IPS-20b (cell line): ENCODE data around the gene WFDC1.

Experiments
- H3K27ac ChIP-seq: one replicate; pipeline ENCODE4 v1.5.1; 2013; ENCODE audit warnings: low read length
- H3K27me3 ChIP-seq: 2 replicates; pipeline ENCODE4 v1.6.1; 2013; ENCODE audit warnings: mild to moderate bottlenecking, low read length, inconsistent platforms; ENCODE audit not compliant: insufficient read depth
- H3K36me3 ChIP-seq: 2 replicates; pipeline ENCODE4 v1.6.1; 2013; ENCODE audit warnings: low read depth, mild to moderate bottlenecking, inconsistent platforms, low read length, moderate library complexity; ENCODE audit not compliant: insufficient read depth
- H3K4me1 ChIP-seq: 2 replicates; pipeline ENCODE4 v1.6.1; 2013; ENCODE audit warnings: mild to moderate bottlenecking, control low read depth, inconsistent platforms, low read length, moderate library complexity; ENCODE audit not compliant: insufficient read depth
- H3K4me3 ChIP-seq: 2 replicates; pipeline ENCODE4 v1.5.1; 2013; ENCODE audit warnings: mild to moderate bottlenecking, low read length, inconsistent platforms
- H3K9ac ChIP-seq: 2 replicates; pipeline ENCODE4 v1.6.1; 2013; ENCODE audit warnings: low read depth, mild to moderate bottlenecking, inconsistent platforms, low read length, moderate library complexity
- H3K9me3 ChIP-seq: 2 replicates; pipeline ENCODE4 v1.6.1; 2013; ENCODE audit warnings: mild to moderate bottlenecking, low read depth, low read length, inconsistent platforms; ENCODE audit not compliant: insufficient read depth

Gene WFDC1

DNA sequence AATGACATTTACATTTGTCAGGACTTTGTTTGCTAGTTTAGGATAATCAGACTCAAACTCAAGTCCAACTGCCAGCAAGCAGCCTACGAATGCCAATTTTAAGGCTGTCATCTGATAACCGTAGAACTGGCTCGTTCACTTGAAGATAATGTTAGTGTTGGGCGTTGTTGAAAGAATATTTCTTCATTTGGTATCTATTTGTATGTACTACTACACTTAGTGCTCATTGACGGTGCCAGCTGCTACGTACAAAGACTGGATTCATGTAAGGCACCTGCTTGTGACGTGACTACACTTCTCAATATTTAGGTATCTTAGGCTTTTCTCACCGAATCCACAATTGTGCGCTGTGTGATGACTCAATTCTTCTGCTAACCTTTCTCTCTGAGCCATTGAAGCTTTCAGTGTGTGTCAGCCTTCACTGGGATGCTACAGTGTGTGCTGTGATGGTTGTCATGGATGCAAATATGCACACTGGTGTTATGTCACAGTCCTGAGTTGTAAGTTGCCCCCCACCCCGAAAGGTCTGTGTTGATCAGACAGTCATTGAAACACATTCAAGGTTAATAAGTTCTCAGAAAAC lies 79.3 kb downstream of the WFDC1 start:
- no peak overlapping the region for H3K4me3 ChIP-seq
- H3K27ac ChIP-seq = no peak overlapping the region
- H3K9me3 ChIP-seq = no peaks in the 10 kb centered on the region
- H3K27me3 ChIP-seq = peaks cover 20% of the 10 kb centered on the region
- peaks cover 4% of the 10 kb centered on the region; the same call in 1 of the 2 replicates for H3K4me1 ChIP-seq
- no peaks in the 10 kb centered on the region for H3K36me3 ChIP-seq
- H3K9ac ChIP-seq = no peak overlapping the region

- Histone ChIP-seq H3K9ac (no peak overlapping the region), H3K9me3 (no peaks in the 10 kb centered on the region), H3K4me1 (peaks cover 8% of the 10 kb centered on the region; the same call in 1 of the 2 replicates), H3K27ac (no peak overlapping the region), H3K4me3 (no peak overlapping the region), H3K36me3 (no peaks in the 10 kb centered on the region), H3K27me3 (no peaks in the 10 kb centered on the region)
Measured at GRCh38 chr16:84378099-84378498, 83.4 kb downstream of the WFDC1 start.

- peaks cover 8% of the 10 kb centered on the region; the same call in 1 of the 2 replicates for H3K4me1 ChIP-seq
- no peak overlapping the region for H3K9ac ChIP-seq
- H3K27me3 ChIP-seq = no peaks in the 10 kb centered on the region
- no peak overlapping the region for H3K4me3 ChIP-seq
- H3K9me3 ChIP-seq = no peaks in the 10 kb centered on the region
- no peak overlapping the region for H3K27ac ChIP-seq
- no peaks in the 10 kb centered on the region for H3K36me3 ChIP-seq
Measured at GRCh38 chr16:84378567-84378966, 83.9 kb downstream of the WFDC1 start.

DNA sequence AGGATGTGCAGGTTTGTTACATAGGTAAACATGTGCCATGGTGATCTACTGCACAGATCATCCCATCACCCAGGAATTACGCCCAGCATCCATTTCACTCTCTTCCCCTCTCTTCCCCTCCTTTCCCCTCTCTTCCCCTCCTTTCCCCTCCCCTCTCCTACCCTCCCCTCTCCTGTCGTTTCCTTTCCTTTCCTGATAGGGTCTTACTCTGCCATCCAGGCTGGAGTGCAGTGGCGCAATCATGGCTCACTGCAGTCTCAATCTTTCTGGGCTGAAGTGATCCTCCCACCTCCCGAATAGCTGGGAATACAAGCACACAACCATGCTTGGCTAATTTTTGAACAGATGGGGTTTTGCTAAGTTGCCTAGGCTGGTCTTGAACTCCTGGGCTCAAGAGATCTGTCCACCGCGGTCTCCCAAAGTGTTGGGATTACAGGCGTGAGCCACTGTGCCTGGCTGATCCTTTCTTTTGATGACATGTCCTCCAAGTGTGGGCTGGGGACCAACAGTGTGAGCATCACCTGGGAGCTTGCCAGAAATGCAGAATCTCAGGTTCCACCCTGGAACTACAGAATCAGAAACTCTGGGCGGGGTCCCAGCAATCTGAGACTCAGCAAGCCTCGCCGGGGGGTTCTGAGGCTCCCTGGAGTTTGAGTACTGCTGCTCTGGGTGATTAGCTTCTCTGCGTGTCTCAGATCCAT lies 84.5 kb downstream of the WFDC1 start:
- Histone ChIP-seq H3K9ac (no peak overlapping the region), H3K27me3 (no peaks in the 10 kb centered on the region), H3K9me3 (no peaks in the 10 kb centered on the region), H3K27ac (no peak overlapping the region), H3K4me3 (no peak overlapping the region), H3K4me1 (peaks cover 8% of the 10 kb centered on the region; the same call in 1 of the 2 replicates), H3K36me3 (no peaks in the 10 kb centered on the region)
